AG04449 (cell line): ENCODE measurements around the gene MIOX.

Source experiments
- CTCF ChIA-PET: fragments of 350-600 bp; formaldehyde crosslinking; extraction: SDS; loops from one replicate; lab custom pipeline; 2021; ENCODE audit warnings: antibody characterized with exemption; lab: Yijun Ruan, JAX
- POLR2A ChIA-PET: fragments of 400-600, 350-600 bp; formaldehyde crosslinking; extraction: SDS; loops from one replicate; lab custom pipeline; 2020; ENCODE audit warnings: antibody characterized with exemption, inconsistent platforms; lab: Yijun Ruan, JAX
- DNase-seq: peaks from one replicate; pipeline ENCODE4 v3.0.0-alpha.2; 2010; ENCODE audit warnings: low read depth, low spot score
- H3K4me3 ChIP-seq: 2 replicates; pipeline ENCODE4 v1.5.1; 2011; ENCODE audit warnings: low read depth, mild to moderate bottlenecking, control low read depth, low read length
- TF ChIP-seq, protein P1 (sequence below): IDR thresholded peaks from one replicate; pipeline ENCODE4 v1.5.1; 2011; ENCODE audit warnings: mild to moderate bottlenecking, moderate library complexity, low read length, control low read depth, inconsistent platforms; ENCODE audit not compliant: insufficient read depth; ENCODE audit errors: missing control alignments

Gene MIOX

DNA sequence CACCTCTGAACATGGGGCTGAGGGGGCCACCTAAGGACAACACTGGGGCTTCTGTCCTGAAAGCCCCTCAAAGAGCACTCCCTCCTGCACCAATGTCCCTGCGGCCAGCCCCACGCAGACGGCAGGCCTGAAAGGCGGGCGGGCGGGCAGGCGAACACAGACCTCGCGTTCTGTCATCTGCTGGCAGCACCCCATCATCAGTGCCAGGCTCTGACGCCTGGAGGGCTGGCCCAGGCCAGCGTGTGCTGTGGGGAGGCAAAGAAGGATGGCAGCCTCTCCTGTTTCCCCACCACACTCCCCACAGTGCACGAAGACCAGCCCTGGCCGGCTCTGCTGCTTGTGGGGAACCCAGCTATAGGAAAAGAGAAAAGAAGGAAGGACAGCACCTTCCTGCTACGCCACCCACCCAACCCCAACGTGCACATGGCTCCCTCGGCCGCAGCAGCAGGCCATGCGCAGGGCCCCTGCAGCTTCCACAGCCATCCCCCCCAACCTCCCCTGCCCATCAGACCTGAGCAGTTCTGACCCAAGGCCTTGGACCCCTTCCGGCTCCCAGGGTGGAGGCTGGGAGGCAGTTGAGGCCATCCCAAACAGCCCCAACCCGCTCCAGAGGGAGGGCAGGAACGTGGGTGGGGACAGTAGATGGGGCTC lies 15.3 kb upstream of the MIOX start:
- TF ChIP-seq, protein P1, sequence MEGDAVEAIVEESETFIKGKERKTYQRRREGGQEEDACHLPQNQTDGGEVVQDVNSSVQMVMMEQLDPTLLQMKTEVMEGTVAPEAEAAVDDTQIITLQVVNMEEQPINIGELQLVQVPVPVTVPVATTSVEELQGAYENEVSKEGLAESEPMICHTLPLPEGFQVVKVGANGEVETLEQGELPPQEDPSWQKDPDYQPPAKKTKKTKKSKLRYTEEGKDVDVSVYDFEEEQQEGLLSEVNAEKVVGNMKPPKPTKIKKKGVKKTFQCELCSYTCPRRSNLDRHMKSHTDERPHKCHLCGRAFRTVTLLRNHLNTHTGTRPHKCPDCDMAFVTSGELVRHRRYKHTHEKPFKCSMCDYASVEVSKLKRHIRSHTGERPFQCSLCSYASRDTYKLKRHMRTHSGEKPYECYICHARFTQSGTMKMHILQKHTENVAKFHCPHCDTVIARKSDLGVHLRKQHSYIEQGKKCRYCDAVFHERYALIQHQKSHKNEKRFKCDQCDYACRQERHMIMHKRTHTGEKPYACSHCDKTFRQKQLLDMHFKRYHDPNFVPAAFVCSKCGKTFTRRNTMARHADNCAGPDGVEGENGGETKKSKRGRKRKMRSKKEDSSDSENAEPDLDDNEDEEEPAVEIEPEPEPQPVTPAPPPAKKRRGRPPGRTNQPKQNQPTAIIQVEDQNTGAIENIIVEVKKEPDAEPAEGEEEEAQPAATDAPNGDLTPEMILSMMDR, result no peak
- H3K4me3 ChIP-seq, result no peak overlapping the region
- no peak for DNase-seq
- ChIA-PET CTCF (interaction anchor here (1.3 to 2.0 kb wide), 2 partner anchors 15 to 26 kb away, joined by 3 to 8 read pairs; no protein-coding TSS in a partner anchor), POLR2A (no interaction called here)

DNA sequence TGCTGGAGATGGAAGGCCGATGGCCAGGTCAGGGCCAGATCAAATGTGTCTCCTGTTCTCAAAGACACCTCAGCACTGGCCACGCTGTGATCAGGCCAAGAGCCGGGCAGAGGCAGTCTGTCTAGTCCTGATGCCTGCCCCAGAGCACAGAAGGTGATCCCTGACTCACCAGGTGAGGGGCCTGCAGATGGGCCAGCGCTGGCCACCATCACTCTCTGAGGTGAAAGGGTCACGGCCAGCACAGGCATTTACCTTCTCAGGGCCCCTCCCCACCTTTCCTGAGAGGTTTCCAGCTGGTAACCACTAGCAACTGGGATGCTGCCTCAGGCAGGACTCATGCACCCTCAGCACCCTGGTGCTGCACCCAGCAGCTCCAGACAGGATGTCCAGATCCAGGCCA lies 14.7 kb upstream of the MIOX start:
- H3K4me3 ChIP-seq, result no peak overlapping the region
- ChIA-PET POLR2A (no interaction called here), CTCF (interaction anchor here (1.3 to 2.0 kb wide), 2 partner anchors 25 to 227 kb away, joined by 3 to 8 read pairs; partner anchors contain the start of gene TUBGCP6)
- TF ChIP-seq, protein P1, result no peak
- no peak for DNase-seq

DNA sequence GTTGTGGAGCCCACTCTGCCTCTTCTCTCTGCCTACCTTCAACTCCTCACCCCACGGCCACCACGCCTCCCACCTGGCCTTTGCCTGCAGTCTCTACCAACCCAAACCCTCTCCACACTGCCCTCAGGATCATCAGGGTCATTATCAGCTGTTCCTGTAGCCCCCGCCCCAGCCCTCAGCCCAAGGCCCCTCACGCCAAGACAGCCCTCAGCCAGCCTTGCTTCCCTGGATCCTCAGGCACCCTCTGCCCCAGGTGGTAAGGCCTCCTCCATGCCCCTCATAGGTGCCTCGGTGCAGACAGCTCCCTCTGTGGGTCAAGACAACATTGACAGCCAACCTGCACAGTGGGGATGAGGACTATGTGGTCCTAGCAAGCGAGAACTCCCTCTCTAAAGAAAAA lies 13.6 kb upstream of the MIOX start:
- TF ChIP-seq, protein P1, result peak; percentile 12
- DNase-seq, result no peak
- CTCF ChIA-PET, result interaction anchor here (1.0 to 2.0 kb wide), 5 partner anchors 9 to 228 kb away, joined by 3 to 8 read pairs (median 3); partner anchors contain the start of gene TUBGCP6
- H3K4me3 ChIP-seq, result peak overlapping the region; percentile 68
- POLR2A ChIA-PET, result no interaction called here

DNA sequence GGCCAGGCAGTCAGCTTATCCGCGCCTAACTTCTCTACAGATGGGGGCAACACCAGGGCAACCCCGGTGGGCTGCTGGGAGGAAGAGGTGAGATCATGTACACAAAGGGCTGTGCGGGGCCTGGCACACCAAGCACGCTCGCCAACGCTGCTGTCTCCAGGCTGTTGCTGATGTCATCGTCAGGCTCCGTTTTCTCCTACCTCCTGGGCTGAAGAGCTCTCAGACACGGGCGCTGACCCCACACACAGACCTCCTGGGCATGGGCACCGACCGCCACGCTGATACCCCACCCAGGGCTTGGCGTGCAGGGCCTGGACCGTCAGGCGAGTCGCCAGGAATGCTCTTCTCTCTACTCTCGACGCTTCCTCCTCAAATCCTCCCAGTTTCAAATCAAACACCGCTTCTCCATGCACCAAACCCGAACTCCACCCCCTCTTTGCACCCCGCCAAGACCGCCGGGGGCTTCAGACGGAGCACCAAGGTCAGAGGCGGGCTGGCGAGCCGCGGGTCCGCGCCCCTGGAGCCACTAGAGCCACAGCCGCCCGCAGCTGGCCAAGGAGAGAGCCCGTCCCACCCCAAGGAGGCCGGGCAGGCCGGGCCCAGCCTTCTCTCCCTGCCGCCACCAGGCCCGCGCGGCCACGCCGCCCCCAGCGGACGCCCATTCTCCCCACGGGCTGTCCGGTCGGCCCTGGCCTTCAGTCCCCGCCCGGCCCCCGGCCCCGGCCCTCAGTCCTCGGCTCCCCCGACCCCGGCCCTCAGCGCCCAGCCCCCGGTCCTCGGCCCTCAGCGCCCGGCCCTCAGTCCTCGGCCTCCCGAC lies 12.6 kb upstream of the MIOX start:
- TF ChIP-seq, protein P1, result no peak
- ChIA-PET POLR2A (interaction anchor here (0.9 kb wide), 1 partner anchor 51 kb away, joined by 3 read pairs; the partner anchor contains the start of gene SCO2), CTCF (interaction anchor here (1.0 to 1.5 kb wide), 3 partner anchors 23 to 147 kb away, joined by 3 to 5 read pairs (median 3); no protein-coding TSS in a partner anchor)
- no peak for DNase-seq
- peak overlapping the region; percentile 68 for H3K4me3 ChIP-seq

DNA sequence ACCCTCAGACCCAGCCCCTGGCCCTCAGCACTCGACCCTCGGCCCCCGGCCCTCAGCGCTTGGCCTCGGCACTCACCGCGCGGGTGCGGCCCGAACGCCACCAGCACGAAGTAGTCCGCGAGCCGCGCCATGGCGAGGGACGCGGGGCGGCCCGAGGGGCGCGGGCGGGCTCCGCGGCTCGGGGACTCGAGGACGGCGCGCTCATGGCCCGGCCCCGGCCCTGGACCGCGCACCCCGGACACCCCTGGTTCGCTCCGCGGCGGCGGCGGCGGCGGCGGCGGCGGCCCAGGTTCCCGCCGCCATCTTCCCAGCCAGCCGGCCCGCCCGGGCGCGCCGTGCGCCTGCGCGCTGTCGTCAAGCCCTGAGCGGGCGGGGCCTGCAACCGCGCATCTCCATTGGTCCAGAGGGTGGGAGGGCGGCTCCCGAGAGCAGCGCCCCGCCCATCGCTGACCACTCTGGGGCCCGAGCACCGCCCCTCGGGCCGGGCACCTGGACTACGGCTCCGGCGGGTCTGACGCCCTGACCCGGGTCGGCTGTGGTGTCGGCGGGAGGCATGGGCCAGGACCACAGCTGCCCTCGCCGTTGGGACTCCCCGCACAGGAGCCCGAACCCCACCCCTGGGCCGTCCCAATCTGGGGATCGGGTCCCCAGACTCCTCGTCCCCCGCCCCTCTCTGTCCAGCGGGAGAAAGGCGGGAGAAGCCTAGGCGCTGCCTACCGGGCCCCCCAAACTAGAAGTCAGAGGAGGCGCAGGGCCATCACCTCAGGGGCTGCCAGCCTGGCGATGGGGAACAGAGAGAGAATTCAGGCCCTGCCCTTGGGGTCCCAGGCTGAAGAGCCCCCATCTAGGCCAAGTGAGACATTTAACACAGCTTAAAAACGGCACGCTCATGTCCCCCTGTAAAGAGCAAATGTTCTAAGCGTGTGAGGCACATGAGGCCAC lies 11.7 kb upstream of the MIOX start, which contains the start of gene SBF1:
SBF1 (minus strand) TSS at position 326 of the 942 bp plus-strand sequence; CDS start at position 131, 195 bp downstream.
- TF ChIP-seq, protein P1, result no peak
- CTCF ChIA-PET, result interaction anchor here (1.1 kb wide), 1 partner anchor 146 kb away, joined by 3 read pairs; no protein-coding TSS in a partner anchor
- no peak for DNase-seq
- H3K4me3 ChIP-seq, result peak within 1 kb of the TSS; percentile 68
- POLR2A ChIA-PET, result no interaction called here
